ENCODE results near the gene ADORA1.

- TF ChIP-seq CTCF (IDR thresholded peaks at IDR 0.05) (no peak), POLR2A (IDR thresholded peaks at IDR 0.05) (no peak)
Measured at GRCh38 chr1:203207751-203208150, 80.2 kb downstream of the ADORA1 start.

All from thyroid gland (tissue), 4 donors.